PC-3 (cell line): Measurements from ENCODE around the gene SORBS2.

Source experiments
- EZH2 ChIP-seq: fragments of 300-600 bp; sonication (generic); IDR thresholded peaks from one replicate; pipeline ENCODE4 v1.6.1; 2017; ENCODE audit warnings: antibody characterized with exemption, mild to moderate bottlenecking, low read length; ENCODE audit not compliant: unreplicated experiment
- TF ChIP-seq, protein P1 (sequence below): fragments of 300-600 bp; sonication (generic); conservative IDR thresholded peaks from 2 replicates; pipeline ENCODE4 v1.5.1; 2017; ENCODE audit warnings: antibody characterized with exemption, low read depth, mild to moderate bottlenecking, low read length

GRCh38 chr4:185585211-185585610 lies 226.8 kb downstream of the SORBS2 start:
- TF ChIP-seq, protein P1, sequence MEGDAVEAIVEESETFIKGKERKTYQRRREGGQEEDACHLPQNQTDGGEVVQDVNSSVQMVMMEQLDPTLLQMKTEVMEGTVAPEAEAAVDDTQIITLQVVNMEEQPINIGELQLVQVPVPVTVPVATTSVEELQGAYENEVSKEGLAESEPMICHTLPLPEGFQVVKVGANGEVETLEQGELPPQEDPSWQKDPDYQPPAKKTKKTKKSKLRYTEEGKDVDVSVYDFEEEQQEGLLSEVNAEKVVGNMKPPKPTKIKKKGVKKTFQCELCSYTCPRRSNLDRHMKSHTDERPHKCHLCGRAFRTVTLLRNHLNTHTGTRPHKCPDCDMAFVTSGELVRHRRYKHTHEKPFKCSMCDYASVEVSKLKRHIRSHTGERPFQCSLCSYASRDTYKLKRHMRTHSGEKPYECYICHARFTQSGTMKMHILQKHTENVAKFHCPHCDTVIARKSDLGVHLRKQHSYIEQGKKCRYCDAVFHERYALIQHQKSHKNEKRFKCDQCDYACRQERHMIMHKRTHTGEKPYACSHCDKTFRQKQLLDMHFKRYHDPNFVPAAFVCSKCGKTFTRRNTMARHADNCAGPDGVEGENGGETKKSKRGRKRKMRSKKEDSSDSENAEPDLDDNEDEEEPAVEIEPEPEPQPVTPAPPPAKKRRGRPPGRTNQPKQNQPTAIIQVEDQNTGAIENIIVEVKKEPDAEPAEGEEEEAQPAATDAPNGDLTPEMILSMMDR, result no peak
- no peak for TF ChIP-seq EZH2
